ENCODE measurements around the gene OR52E1. TPM values are rescaled to one million over a fixed set of nuclear protein-coding genes. Genes with fewer than 3 reads are reported as not detected.

The OR52E1 gene
- total and polyA plus RNA-seq, 2 of the 8 experiments (the other 6 are each of a cell fraction or from before 2014, with no cell fraction given) = not detected

DNA sequence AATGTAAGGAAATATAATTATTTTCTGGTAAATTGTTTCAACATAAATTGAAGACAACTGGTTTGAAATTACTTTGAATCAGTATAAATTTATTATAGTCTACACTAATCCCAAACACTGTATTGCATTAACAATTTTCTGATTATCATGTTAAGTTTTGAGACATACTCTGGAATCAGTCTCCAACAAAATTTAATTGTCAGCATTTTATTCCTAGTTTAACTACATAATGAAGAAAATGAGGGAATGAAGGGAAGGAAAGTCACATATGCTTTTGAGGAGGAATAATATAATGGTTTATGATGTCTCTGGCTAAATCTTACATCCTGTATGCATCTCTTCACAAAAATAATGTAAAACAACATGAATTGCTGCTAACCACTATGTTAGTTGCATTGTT lies 14.2 kb downstream of the OR52E1 start (continued):
- TF ChIP-seq, protein P1, sequence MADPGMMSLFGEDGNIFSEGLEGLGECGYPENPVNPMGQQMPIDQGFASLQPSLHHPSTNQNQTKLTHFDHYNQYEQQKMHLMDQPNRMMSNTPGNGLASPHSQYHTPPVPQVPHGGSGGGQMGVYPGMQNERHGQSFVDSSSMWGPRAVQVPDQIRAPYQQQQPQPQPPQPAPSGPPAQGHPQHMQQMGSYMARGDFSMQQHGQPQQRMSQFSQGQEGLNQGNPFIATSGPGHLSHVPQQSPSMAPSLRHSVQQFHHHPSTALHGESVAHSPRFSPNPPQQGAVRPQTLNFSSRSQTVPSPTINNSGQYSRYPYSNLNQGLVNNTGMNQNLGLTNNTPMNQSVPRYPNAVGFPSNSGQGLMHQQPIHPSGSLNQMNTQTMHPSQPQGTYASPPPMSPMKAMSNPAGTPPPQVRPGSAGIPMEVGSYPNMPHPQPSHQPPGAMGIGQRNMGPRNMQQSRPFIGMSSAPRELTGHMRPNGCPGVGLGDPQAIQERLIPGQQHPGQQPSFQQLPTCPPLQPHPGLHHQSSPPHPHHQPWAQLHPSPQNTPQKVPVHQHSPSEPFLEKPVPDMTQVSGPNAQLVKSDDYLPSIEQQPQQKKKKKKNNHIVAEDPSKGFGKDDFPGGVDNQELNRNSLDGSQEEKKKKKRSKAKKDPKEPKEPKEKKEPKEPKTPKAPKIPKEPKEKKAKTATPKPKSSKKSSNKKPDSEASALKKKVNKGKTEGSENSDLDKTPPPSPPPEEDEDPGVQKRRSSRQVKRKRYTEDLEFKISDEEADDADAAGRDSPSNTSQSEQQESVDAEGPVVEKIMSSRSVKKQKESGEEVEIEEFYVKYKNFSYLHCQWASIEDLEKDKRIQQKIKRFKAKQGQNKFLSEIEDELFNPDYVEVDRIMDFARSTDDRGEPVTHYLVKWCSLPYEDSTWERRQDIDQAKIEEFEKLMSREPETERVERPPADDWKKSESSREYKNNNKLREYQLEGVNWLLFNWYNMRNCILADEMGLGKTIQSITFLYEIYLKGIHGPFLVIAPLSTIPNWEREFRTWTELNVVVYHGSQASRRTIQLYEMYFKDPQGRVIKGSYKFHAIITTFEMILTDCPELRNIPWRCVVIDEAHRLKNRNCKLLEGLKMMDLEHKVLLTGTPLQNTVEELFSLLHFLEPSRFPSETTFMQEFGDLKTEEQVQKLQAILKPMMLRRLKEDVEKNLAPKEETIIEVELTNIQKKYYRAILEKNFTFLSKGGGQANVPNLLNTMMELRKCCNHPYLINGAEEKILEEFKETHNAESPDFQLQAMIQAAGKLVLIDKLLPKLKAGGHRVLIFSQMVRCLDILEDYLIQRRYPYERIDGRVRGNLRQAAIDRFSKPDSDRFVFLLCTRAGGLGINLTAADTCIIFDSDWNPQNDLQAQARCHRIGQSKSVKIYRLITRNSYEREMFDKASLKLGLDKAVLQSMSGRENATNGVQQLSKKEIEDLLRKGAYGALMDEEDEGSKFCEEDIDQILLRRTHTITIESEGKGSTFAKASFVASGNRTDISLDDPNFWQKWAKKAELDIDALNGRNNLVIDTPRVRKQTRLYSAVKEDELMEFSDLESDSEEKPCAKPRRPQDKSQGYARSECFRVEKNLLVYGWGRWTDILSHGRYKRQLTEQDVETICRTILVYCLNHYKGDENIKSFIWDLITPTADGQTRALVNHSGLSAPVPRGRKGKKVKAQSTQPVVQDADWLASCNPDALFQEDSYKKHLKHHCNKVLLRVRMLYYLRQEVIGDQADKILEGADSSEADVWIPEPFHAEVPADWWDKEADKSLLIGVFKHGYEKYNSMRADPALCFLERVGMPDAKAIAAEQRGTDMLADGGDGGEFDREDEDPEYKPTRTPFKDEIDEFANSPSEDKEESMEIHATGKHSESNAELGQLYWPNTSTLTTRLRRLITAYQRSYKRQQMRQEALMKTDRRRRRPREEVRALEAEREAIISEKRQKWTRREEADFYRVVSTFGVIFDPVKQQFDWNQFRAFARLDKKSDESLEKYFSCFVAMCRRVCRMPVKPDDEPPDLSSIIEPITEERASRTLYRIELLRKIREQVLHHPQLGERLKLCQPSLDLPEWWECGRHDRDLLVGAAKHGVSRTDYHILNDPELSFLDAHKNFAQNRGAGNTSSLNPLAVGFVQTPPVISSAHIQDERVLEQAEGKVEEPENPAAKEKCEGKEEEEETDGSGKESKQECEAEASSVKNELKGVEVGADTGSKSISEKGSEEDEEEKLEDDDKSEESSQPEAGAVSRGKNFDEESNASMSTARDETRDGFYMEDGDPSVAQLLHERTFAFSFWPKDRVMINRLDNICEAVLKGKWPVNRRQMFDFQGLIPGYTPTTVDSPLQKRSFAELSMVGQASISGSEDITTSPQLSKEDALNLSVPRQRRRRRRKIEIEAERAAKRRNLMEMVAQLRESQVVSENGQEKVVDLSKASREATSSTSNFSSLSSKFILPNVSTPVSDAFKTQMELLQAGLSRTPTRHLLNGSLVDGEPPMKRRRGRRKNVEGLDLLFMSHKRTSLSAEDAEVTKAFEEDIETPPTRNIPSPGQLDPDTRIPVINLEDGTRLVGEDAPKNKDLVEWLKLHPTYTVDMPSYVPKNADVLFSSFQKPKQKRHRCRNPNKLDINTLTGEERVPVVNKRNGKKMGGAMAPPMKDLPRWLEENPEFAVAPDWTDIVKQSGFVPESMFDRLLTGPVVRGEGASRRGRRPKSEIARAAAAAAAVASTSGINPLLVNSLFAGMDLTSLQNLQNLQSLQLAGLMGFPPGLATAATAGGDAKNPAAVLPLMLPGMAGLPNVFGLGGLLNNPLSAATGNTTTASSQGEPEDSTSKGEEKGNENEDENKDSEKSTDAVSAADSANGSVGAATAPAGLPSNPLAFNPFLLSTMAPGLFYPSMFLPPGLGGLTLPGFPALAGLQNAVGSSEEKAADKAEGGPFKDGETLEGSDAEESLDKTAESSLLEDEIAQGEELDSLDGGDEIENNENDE (IDR thresholded peaks at IDR 0.05; ENCODE audit: insufficient replicate concordance, low read length) = no peak
- TF ChIP-seq, protein P2, sequence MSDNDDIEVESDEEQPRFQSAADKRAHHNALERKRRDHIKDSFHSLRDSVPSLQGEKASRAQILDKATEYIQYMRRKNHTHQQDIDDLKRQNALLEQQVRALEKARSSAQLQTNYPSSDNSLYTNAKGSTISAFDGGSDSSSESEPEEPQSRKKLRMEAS (IDR thresholded peaks at IDR 0.05) = no peak
- TF ChIP-seq SP4 (IDR thresholded peaks at IDR 0.05; ENCODE audit: low read length) = no peak
- TF ChIP-seq, protein P3, sequence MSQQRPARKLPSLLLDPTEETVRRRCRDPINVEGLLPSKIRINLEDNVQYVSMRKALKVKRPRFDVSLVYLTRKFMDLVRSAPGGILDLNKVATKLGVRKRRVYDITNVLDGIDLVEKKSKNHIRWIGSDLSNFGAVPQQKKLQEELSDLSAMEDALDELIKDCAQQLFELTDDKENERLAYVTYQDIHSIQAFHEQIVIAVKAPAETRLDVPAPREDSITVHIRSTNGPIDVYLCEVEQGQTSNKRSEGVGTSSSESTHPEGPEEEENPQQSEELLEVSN (IDR thresholded peaks at IDR 0.05) = no peak
- no peak for TF ChIP-seq SIRT6 (IDR thresholded peaks at IDR 0.05; ENCODE audit: low read length)
